ENCODE results near the gene AKAP6. TPM values are rescaled to one million over a fixed set of nuclear protein-coding genes. Genes with fewer than 3 reads are reported as not detected.

AKAP6 gene
- total and polyA plus RNA-seq, 10 of the 15 experiments (the other 5 are each of a cell fraction or from before 2014, with no cell fraction given) = 0.35 to 5.9 (median 2.2) TPM

DNA sequence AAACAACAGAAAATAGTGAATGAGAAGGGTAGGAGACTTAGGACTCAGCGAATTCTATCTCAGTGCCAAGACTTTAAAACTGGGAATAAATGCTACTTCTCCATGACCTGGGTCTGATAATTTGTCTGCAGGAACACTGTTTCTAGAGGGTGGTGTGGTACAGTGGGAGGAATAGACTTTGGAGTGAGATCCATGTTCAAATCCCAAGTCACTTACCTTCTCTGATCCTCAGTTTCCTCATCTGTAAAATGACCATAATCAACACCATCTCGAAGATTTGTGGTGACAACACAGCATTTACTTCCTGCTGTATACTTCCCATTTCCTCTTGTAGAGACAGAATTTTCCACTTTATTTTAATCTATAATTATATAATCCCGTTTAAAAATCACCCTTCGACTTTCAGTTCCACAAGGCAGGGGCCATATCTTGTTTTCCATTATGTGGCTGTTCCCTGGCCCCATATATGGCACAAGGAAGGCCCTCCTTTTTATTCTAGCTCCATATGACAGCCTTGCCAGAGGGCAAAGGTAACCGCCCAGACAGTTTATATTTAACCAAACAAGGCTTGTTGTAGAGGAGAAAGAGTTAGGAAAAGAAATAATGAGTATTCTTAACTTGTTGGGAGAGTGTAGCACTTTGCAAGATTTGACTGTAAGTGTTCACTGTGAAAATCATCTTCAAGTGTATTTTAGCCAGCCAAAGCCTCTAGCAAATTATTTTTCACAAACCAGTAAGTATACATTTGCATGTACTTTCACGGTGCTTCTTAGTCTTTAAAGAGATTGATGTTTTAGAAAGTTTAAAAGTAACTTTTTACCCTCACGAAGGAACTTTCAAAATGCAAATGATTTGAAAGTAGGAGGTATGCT is 243.1 kb downstream of the AKAP6 start:
- SMC1A ChIA-PET (ENCODE audit: uncharacterized antibody, unreplicated experiment) = no interaction called here
- no peak for DNase-seq (ENCODE audit: low read depth, low spot score)
- BruUV-seq (replicated peaks) = no TSS peak
- Histone ChIP-seq H3K9me3 (replicated peaks; ENCODE audit: control insufficient read depth, insufficient read depth, low read length) (no peaks in the 10 kb centered on the region), H3K27ac (ENCODE audit: control insufficient read depth, insufficient read depth) (no peak overlapping the region), H3K36me3 (ENCODE audit: control insufficient read depth in 2 of 2, insufficient read depth in 2 of 2, low read length in 1 of 2) (no peaks in the 10 kb centered on the region), H3K4me1 (ENCODE audit: control insufficient read depth, insufficient read depth, low read length) (peaks cover 10% of the 10 kb centered on the region), H2AFZ (ENCODE audit: control insufficient read depth, low read depth, low read length) (no peak overlapping the region), H4K20me1 (ENCODE audit: control insufficient read depth, insufficient read depth) (no peaks in the 10 kb centered on the region), H3K4me3 (no peak overlapping the region), H3K27me3 (replicated peaks in 1 of 2; ENCODE audit: control insufficient read depth in 2 of 2, insufficient read depth in 2 of 2, low read length in 1 of 2) (no peaks in the 10 kb centered on the region), H3K79me2 (ENCODE audit: control insufficient read depth, insufficient read depth, low read length) (no peaks in the 10 kb centered on the region), H3K4me2 (ENCODE audit: control insufficient read depth, insufficient read depth) (peak overlapping the region; percentile 28), H3K9ac (ENCODE audit: control insufficient read depth, insufficient read depth, low read length) (no peak overlapping the region)
- ATAC-seq = peak; percentile 48
- RAD21 ChIA-PET (ENCODE audit: unreplicated experiment) = interaction anchor here (0.6 kb wide), 1 partner anchor 1753 kb away, joined by 3 read pairs; no protein-coding TSS in a partner anchor
- intact Hi-C loops (cut with micrococcal nuclease; ENCODE audit: unreplicated experiment) (no loop called here), in situ Hi-C loops (cut with MboI) (loop anchor here (10.0 kb wide), 1 partner anchor 863 kb away; no protein-coding TSS in a partner anchor)
- 23% methylated on average over 7 of the region's 7 CpGs for WGBS (ENCODE audit: insufficient coverage, insufficient replicate concordance, low lambda C conversion rate, missing lambda C conversion rate)
- CTCF ChIA-PET = interaction anchor here (1.7 kb wide), 1 partner anchor 12 kb away, joined by 7 read pairs; no protein-coding TSS in a partner anchor
- no peak for TF ChIP-seq ZBTB11 (CRISPR knock-in tag; IDR thresholded peaks at IDR 0.05)
- no peak for TF ChIP-seq EZH2 (IDR thresholded peaks at IDR 0.05; ENCODE audit: borderline replicate concordance, control insufficient read depth, low read depth, low read length)
- no peak for TF ChIP-seq ZNF207 (IDR thresholded peaks at IDR 0.05; ENCODE audit: borderline replicate concordance)
- no peak for TF ChIP-seq CREB1 (IDR thresholded peaks at IDR 0.05; ENCODE audit: low read depth)
- no peak for TF ChIP-seq RELB (IDR thresholded peaks at IDR 0.05; ENCODE audit: low read depth)
- TF ChIP-seq NR2C2 (IDR thresholded peaks at IDR 0.05; ENCODE audit: borderline replicate concordance, control insufficient read depth, insufficient read length, low read depth) = no peak
- no peak for TF ChIP-seq RB1 (IDR thresholded peaks at IDR 0.05; ENCODE audit: borderline replicate concordance)
- no peak for TF ChIP-seq YBX1 (IDR thresholded peaks at IDR 0.05)
- TF ChIP-seq SMARCA5 (IDR thresholded peaks at IDR 0.05) = no peak
- TF ChIP-seq STAT3 (IDR thresholded peaks at IDR 0.05; ENCODE audit: low read depth, low read length) = no peak
- no peak for TF ChIP-seq GABPA (IDR thresholded peaks at IDR 0.05; ENCODE audit: low read depth)
- no peak for TF ChIP-seq SRF (IDR thresholded peaks at IDR 0.05; ENCODE audit: low read depth in 2 of 2, low read length in 2 of 2)
- no peak for FAIRE-seq
- POLR2A ChIA-PET = no interaction called here
